ENCODE measurements around the gene BAG3. TPM values are rescaled to one million over a fixed set of nuclear protein-coding genes. Genes with fewer than 3 reads are reported as not detected.

BAG3 gene
- total and polyA plus RNA-seq, 2 of the 4 experiments (the other 2 are of a cell fraction), result 5.4 to 42.5 TPM

- no peak overlapping the region for H2BK20ac ChIP-seq (ENCODE audit: low read depth, low read length)
- H3K4me1 ChIP-seq (ENCODE audit: control insufficient read depth, insufficient read depth, low read length), result peaks cover 8% of the 10 kb centered on the region
- H3K27me3 ChIP-seq (ENCODE audit: control insufficient read depth, insufficient read depth, low read length), result no peaks in the 10 kb centered on the region
- no peak overlapping the region for H3K56ac ChIP-seq (ENCODE audit: extremely low read depth, insufficient read depth, low read length)
- H3K9me3 ChIP-seq (ENCODE audit: control insufficient read depth, insufficient read depth, low read length), result no peaks in the 10 kb centered on the region
- H3K23ac ChIP-seq (ENCODE audit: low read depth, low read length), result no peak overlapping the region
- no peak overlapping the region for H3K18ac ChIP-seq (ENCODE audit: low read depth, low read length)
- no peak overlapping the region for H4K8ac ChIP-seq (ENCODE audit: low read depth in 2 of 2, low read length in 2 of 2)
- no peak overlapping the region for H2AK5ac ChIP-seq (ENCODE audit: low read depth, low read length)
- H4K5ac ChIP-seq (ENCODE audit: low read depth, low read length), result no peak overlapping the region
- no peak overlapping the region for H3K4me2 ChIP-seq (ENCODE audit: low read depth, low read length)
- H3K9ac ChIP-seq (ENCODE audit: low read depth, low read length), result no peak overlapping the region
- no peaks in the 10 kb centered on the region for H4K20me1 ChIP-seq (ENCODE audit: insufficient read depth, low read length)
- DNase-seq (no peak), ATAC-seq (ENCODE audit: low read depth) (no peak)
- WGBS, 2 experiments (ENCODE audit: extremely low coverage in 2 of 2, insufficient read length in 1 of 2), result no CpG with 5 or more reads among the region's 2 CpGs
- H3K9me1 ChIP-seq (ENCODE audit: insufficient read depth, low read length), result 0 out of 2 replicates have a peak, but pooled peaks cover 3% of the 10 kb centered on the region
- no peak overlapping the region for H2AK9ac ChIP-seq (replicated peaks; ENCODE audit: low read depth, low read length, poor library complexity)
- H2BK120ac ChIP-seq (ENCODE audit: low read depth, low read length), result no peak overlapping the region
- H3K4me3 ChIP-seq (ENCODE audit: insufficient read depth, low read depth, low read length), result no peak overlapping the region
- no peaks in the 10 kb centered on the region for H3K36me3 ChIP-seq (ENCODE audit: control insufficient read depth, insufficient read depth, low read length)
- peaks cover 11 to 27% of the 10 kb centered on the region in 2 experiments; a peak in 3 of 4 replicates for H3K79me1 ChIP-seq (ENCODE audit: low read depth in 1 of 2, low read length in 2 of 2)
- no peak overlapping the region for H2AFZ ChIP-seq (replicated peaks; ENCODE audit: low read length, poor library complexity)
- in situ Hi-C loops (cut with MboI; ENCODE audit: low sequenced_read_pairs) (no loop called here), dilution Hi-C loops (cut with HindIII; ENCODE audit: low sequenced_read_pairs, unreplicated experiment) (no loop called here), intact Hi-C loops (cut with micrococcal nuclease) (no loop called here)
- H3K14ac ChIP-seq (replicated peaks; ENCODE audit: low read depth, low read length), result no peak overlapping the region
- H4K91ac ChIP-seq (ENCODE audit: insufficient read depth, low read depth, low read length), result no peak overlapping the region
- H3K4ac ChIP-seq (ENCODE audit: low read depth, low read length), result no peak overlapping the region
- no TSS peak for BruUV-seq (replicated peaks)
- POLR2A ChIA-PET (ENCODE audit: unreplicated experiment), result no interaction called here
- CTCF ChIA-PET, result no interaction called here
- H2BK15ac ChIP-seq (ENCODE audit: low read depth, low read length), result no peak overlapping the region
- H3K27ac ChIP-seq (ENCODE audit: insufficient read depth, low read length), result no peak overlapping the region
- no peak overlapping the region for H2BK5ac ChIP-seq (ENCODE audit: low read depth, low read length, poor library complexity, severe bottlenecking)
- TF ChIP-seq MAZ (IDR thresholded peaks at IDR 0.05; ENCODE audit: borderline replicate concordance, low read depth, low read length) (no peak), BHLHE40 (IDR thresholded peaks at IDR 0.05; ENCODE audit: low read depth, low read length) (no peak), SMC3 (IDR thresholded peaks at IDR 0.05; ENCODE audit: low read depth, low read length) (no peak), NFE2L2 (IDR thresholded peaks at IDR 0.05; ENCODE audit: low read depth, low read length) (no peak)
These were observed 72.0 kb downstream of the BAG3 start for GRCh38 chr10:119723161-119723560.
